Peyer's patch (tissue), 4 donors: ENCODE data around the gene JOSD2. TPM values are rescaled to one million over a fixed set of nuclear protein-coding genes. Genes with fewer than 3 reads are reported as not detected.

Experiments used
- DNase-seq, 3 donors: peaks; one replicate each; pipeline ENCODE4 v3.0.0-alpha.2; 2017 to 2019
- H3K27ac ChIP-seq, 4 donors: fragments of 200-600 bp; sonication (generic); one replicate each; pipeline ENCODE4 v1.5.1; 2016 to 2019
- H3K27me3 ChIP-seq, 2 donors: fragments of 200-600 bp; sonication (generic); one replicate each; pipeline ENCODE4 v1.5.1; 2019
- H3K36me3 ChIP-seq, 3 donors: fragments of 200-600 bp; sonication (generic); one replicate each; pipeline ENCODE4 v1.5.1; 2016 to 2019
- H3K4me1 ChIP-seq, 4 donors: fragments of 200-600 bp; sonication (generic); one replicate each; pipeline ENCODE4 v1.5.1; 2016 to 2019
- H3K4me3 ChIP-seq, 4 donors: fragments of 200-600 bp; sonication (generic); 1 replicate in 3 of 4; 2 replicates in 1 of 4; pipeline ENCODE4 v1.5.1; 2016 to 2019; ENCODE audit warnings: mild to moderate bottlenecking in 1 of 4
- H3K9me3 ChIP-seq, 4 donors: fragments of 200-600 bp; sonication (generic); one replicate each; pipeline ENCODE4 v1.5.1; 2016 to 2019; ENCODE audit warnings: mild to moderate bottlenecking in 1 of 4
- POLR2A ChIP-seq, 2 donors: fragments of 450-650 bp; IDR thresholded peaks; one replicate each; pipeline ENCODE4 v1.5.1; 2017; ENCODE audit warnings: antibody characterized with exemption in 2 of 2, mild to moderate bottlenecking in 2 of 2, moderate library complexity in 2 of 2
- total RNA-seq, 4 donors: library from RNA; depleted of rRNA; stranded (reverse); fragments of >200 nt; gene quantifications; one replicate each; pipeline ENCODE4 v1.1.0, GENCODE V29; 2016
- TF ChIP-seq, protein P1 (sequence below), 6 experiments: fragments of 450-650 bp in 4 of 6; fragments of 200-600 bp in 2 of 6; sonication (generic) in 1 of 6; IDR thresholded peaks; one replicate each; pipeline ENCODE4 v1.5.1; 2017 to 2019; ENCODE audit warnings: antibody characterized with exemption in 6 of 6, mild to moderate bottlenecking in 3 of 6, moderate library complexity in 1 of 6

Gene JOSD2
- total RNA-seq, 4 donors from 2014 or later, result 10.7 to 41.3 (median 26.6) TPM

GRCh38 chr19:50459638-50460037 is 51.4 kb downstream of the JOSD2 start:
- Histone ChIP-seq H3K27me3 (no peaks in the 10 kb centered on the region), H3K4me3 (no peak overlapping the region), H3K36me3 (no peaks in the 10 kb centered on the region), H3K4me1 (peaks cover 0 to 7% (median 0%) of the 10 kb centered on the region in 4 donors), H3K27ac (no peak overlapping the region), H3K9me3 (no peaks in the 10 kb centered on the region)
- TF ChIP-seq, protein P1, sequence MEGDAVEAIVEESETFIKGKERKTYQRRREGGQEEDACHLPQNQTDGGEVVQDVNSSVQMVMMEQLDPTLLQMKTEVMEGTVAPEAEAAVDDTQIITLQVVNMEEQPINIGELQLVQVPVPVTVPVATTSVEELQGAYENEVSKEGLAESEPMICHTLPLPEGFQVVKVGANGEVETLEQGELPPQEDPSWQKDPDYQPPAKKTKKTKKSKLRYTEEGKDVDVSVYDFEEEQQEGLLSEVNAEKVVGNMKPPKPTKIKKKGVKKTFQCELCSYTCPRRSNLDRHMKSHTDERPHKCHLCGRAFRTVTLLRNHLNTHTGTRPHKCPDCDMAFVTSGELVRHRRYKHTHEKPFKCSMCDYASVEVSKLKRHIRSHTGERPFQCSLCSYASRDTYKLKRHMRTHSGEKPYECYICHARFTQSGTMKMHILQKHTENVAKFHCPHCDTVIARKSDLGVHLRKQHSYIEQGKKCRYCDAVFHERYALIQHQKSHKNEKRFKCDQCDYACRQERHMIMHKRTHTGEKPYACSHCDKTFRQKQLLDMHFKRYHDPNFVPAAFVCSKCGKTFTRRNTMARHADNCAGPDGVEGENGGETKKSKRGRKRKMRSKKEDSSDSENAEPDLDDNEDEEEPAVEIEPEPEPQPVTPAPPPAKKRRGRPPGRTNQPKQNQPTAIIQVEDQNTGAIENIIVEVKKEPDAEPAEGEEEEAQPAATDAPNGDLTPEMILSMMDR (IDR thresholded peaks at IDR 0.05), result no peak
- no peak for TF ChIP-seq POLR2A (IDR thresholded peaks at IDR 0.05)
- no peak for DNase-seq

DNA sequence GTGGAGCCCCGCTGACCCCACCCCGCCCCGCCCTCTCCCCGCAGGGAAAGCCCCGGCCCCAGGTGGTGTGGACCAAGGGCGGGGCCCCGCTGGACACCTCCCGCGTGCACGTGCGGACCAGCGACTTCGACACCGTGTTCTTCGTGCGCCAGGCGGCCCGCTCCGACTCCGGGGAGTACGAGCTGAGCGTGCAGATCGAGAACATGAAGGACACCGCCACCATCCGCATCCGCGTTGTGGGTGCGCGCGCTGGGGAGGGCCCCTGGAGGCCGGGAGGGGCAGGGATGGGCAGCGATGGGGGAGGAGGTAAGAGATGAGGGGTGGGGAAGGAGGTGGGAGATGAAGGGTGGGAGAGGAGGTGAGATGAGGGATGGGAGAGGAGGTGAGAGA is 51.9 kb downstream of the JOSD2 start:
- H3K36me3 ChIP-seq, result no peaks in the 10 kb centered on the region
- H3K27ac ChIP-seq, result no peak overlapping the region
- H3K27me3 ChIP-seq, result no peaks in the 10 kb centered on the region
- DNase-seq, result no peak
- H3K9me3 ChIP-seq, result no peaks in the 10 kb centered on the region
- TF ChIP-seq POLR2A (IDR thresholded peaks at IDR 0.05), result no peak
- TF ChIP-seq, protein P1 (IDR thresholded peaks at IDR 0.05), result no peak
- no peak overlapping the region for H3K4me3 ChIP-seq
- peaks cover 0 to 7% (median 0%) of the 10 kb centered on the region in 4 donors for H3K4me1 ChIP-seq

GRCh38 chr19:50458396-50459066 is 52.5 kb downstream of the JOSD2 start:
- TF ChIP-seq POLR2A (IDR thresholded peaks at IDR 0.05), result no peak
- TF ChIP-seq, protein P1 (IDR thresholded peaks at IDR 0.05), result no peak
- Histone ChIP-seq H3K9me3 (no peaks in the 10 kb centered on the region), H3K36me3 (no peaks in the 10 kb centered on the region), H3K27me3 (no peaks in the 10 kb centered on the region), H3K4me1 (peaks cover 0 to 7% (median 0%) of the 10 kb centered on the region in 4 donors), H3K27ac (no peak overlapping the region), H3K4me3 (no peak overlapping the region)
- DNase-seq, result no peak

GRCh38 chr19:50457300-50457699 is 53.7 kb downstream of the JOSD2 start:
- H3K4me1 ChIP-seq, result peaks cover 0 to 7% (median 0%) of the 10 kb centered on the region in 4 donors
- no peak overlapping the region for H3K27ac ChIP-seq
- H3K9me3 ChIP-seq, result no peaks in the 10 kb centered on the region
- no peaks in the 10 kb centered on the region for H3K27me3 ChIP-seq
- no peak for DNase-seq
- no peak overlapping the region for H3K4me3 ChIP-seq
- no peaks in the 10 kb centered on the region for H3K36me3 ChIP-seq
- TF ChIP-seq POLR2A (IDR thresholded peaks at IDR 0.05), result no peak
- TF ChIP-seq, protein P1 (IDR thresholded peaks at IDR 0.05), result no peak

Other genes starting within 250 kb of the JOSD2 start
- gene KCNC3, start 181.8 kb downstream of the JOSD2 start, total RNA-seq, result 1 to 10 TPM in 2 of 4 donors, under 1 TPM in 2; 0.18 to 3.3 (median 1.1) TPM
- 10 to 100 TPM in 1 of 4 donors, 1 to 10 TPM in 3; 4.9 to 12.4 (median 8.2) TPM for gene NAPSA, start 145.6 kb downstream of the JOSD2 start, total RNA-seq
- gene NR1H2, start 134.7 kb downstream of the JOSD2 start, total RNA-seq, result 100 to 1,000 TPM in 2 of 4 donors, 10 to 100 TPM in 2; 76.7 to 102 (median 98.9) TPM
- gene POLD1, start 126.8 kb downstream of the JOSD2 start, total RNA-seq, result 10 to 100 TPM; 14.9 to 90.0 (median 27.3) TPM
- 10 to 100 TPM; 20.3 to 62.7 (median 24.4) TPM for gene SPIB, start 92.3 kb downstream of the JOSD2 start, total RNA-seq
- gene MYBPC2, start 78.3 kb downstream of the JOSD2 start, total RNA-seq, result not detected
- 100 to 1,000 TPM in 3 of 4 donors, 10 to 100 TPM in 1; 63.5 to 134 (median 117) TPM for gene EMC10, start 34.7 kb downstream of the JOSD2 start, total RNA-seq
- gene GARIN5A, start 34.3 kb downstream of the JOSD2 start, total RNA-seq, result 1 to 10 TPM in 2 of 4 donors, not detected in 2; 2.0 to 2.5 TPM
- 10 to 100 TPM in 1 of 4 donors, 1 to 10 TPM in 2, not detected in 1; 1.6 to 31.9 (median 4.5) TPM for gene ASPDH, start 2.7 kb upstream of the JOSD2 start, total RNA-seq
- 1 to 10 TPM in 2 of 4 donors, under 1 TPM in 2; 0.35 to 2.0 (median 1.4) TPM for gene LRRC4B, start 57.2 kb upstream of the JOSD2 start, total RNA-seq
- 1 to 10 TPM in 1 of 4 donors, not detected in 3; 1.2 TPM for gene SYT3, start 128.7 kb upstream of the JOSD2 start, total RNA-seq
- gene C19orf81, start 138.3 kb upstream of the JOSD2 start, total RNA-seq, result not detected
- 1 to 10 TPM in 1 of 4 donors, under 1 TPM in 1, not detected in 2; 0.83 to 1.3 TPM for gene SHANK1, start 208.6 kb upstream of the JOSD2 start, total RNA-seq
- gene CLEC11A, start 212.2 kb upstream of the JOSD2 start, total RNA-seq, result 1 to 10 TPM in 3 of 4 donors, not detected in 1; 3.3 to 4.6 (median 4.0) TPM